HG02588 (cell line): ENCODE data around the gene ZFP36.

Experiments used
- ATAC-seq: cut with Tn5 transposase; IDR thresholded peaks from one replicate; pipeline ENCODE4 v1.9.1; 2021; ENCODE audit warnings: mild to moderate bottlenecking, moderate library complexity; ENCODE audit not compliant: unreplicated experiment

The ZFP36 gene

DNA sequence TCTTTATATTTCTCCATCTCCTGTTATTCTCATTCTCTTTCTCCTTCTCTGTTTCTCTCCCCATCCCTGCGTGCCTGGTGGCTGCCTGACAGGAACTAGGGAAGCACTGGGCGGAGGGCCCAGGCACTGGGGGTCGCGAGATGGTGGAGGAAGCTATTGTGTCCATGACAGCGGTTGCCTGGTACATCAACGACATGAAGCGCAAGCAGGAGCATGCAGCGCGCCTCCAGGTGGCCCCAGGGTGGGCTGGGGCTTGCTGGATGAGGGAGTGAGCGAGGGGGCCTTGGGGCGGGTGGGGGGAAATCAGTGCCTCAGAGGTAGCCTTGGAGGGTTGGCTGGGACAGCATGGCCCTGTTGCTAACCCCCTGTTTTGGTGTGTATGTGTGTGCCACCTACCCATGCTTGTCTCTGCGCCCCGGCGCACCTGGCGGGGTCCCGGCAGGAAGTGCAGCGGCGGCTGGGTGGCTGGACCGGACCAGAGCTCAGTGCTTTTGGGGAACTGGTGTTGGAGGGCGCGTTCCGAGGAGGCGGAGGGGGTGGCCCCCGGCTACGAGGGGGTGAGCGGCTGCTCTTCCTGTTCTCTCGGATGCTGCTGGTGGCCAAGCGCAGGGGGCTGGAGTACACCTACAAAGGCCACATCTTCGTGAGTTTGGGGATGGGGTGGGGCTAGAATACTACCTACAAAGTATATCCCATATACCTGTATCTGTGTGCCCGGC lies 11.0 kb downstream of the ZFP36 start:
- ATAC-seq = no peak

DNA sequence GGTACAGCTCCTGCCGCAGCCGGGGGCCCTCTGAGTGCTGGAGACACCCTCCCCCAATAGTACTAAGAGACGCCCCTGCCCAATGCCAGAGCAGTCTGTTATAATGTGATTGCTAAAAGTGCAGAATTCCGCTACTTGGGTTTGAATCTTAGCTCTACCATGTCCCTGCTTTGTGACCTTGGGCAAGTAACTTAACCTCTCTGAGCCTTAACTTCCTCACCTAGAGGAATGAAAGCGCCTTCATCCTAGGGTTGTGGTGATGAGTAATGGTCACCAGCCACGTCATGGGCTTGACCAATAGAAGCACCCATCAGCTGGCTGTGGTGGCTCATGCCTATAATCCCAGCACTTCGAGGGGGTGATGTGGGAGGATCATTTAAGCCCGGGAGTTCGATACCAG lies 12.4 kb downstream of the ZFP36 start:
- ATAC-seq = no peak

DNA sequence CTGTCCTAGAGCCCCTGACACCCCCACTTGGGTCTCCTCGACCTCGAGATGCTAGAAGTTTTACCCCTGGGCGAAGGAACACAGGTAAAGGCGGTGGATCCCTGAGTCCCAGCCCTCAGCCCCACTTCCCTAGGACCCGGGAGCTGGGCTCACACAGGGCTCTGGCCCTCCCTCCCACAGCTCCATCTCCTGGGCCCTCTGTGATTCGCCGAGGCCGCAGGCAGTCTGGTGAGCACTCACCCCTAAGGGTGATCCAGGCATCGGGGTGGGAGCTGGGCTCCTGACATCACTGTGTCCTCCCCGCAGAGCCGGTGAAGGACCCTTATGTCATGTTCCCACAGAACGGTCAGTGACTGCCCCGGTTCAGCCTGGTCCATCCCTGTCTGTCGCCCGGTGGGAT lies 14.1 kb downstream of the ZFP36 start:
- no peak for ATAC-seq

DNA sequence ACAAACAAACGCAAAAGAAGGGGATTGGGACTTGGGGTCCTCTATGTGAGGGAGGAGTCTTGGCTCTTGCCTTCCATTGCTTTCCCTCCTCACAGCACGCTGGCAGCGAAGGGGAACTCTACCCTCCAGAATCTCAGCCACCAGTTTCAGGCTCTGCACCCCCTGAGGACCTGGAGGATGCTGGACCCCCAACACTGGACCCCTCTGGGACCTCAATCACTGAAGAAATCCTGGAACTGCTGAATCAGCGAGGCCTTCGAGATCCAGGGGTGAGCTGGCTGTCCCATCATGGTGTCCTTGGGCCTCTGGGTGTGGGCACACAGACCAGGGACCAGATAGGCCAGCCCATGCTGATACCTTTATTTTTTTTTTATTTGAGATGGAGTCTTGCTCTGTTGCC lies 15.4 kb downstream of the ZFP36 start:
- ATAC-seq = no peak

DNA sequence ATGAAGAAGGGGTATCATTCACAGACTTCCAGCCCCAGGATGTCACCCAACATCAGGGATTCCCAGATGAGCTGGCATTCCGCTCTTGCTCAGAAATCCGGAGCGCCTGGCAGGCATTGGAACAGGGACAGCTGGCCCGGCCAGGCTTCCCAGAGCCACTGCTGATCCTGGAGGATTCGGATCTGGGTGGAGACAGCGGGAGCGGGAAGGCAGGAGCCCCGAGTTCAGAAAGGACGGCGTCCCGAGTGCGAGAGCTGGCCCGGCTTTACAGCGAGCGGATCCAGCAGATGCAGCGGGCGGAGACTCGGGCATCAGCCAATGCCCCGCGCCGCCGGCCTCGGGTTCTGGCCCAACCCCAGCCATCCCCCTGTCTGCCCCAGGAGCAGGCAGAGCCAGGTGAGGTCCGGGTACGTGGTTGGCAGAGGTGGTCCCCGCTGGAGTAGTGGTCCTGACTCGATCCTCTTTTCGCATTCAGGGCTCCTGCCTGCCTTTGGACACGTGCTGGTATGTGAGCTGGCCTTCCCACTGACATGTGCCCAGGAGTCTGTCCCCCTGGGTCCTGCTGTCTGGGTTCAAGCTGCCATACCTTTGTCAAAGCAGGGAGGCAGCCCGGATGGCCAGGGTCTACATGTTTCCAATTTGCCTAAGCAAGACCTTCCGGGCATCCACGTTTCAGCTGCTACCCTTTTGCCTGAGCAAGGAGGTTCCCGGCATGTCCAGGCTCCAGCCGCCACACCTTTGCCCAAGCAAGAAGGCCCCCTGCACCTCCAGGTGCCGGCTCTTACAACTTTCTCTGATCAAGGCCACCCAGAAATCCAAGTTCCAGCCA lies 16.8 kb downstream of the ZFP36 start:
- no peak for ATAC-seq

DNA sequence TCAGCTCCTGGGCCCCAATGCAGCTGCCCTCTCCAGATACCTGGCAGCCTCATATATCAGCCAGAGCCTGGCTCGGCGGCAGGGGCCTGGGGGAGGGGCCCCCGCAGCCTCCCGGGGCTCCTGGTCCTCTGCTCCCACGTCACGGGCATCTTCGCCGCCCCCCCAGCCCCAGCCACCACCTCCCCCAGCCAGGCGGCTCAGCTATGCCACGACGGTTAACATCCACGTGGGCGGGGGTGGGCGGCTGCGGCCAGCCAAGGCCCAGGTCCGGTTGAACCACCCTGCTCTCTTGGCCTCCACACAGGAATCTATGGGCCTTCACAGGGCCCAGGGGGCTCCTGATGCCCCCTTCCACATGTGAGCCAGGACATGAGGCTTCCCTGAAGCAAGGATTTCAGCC lies 18.3 kb downstream of the ZFP36 start:
- no peak for ATAC-seq

DNA sequence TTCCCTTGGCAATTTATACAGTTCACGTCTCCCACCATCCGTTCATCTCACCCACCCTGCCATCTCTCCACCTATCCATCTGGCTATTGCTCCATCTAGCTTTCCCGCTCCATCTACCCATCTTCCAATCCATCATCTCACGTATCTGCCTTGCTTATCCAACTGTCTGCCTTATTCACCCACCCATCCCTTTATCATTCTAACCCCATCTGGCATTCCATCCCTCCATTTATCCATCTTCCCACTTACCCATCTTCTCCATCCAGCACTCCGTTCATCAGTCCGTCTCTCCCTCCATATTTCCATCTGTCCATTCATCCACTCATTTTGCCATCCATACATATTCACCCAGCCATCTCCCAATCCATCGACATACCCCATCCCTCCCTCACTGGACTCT lies 19.1 kb downstream of the ZFP36 start:
- no peak for ATAC-seq

DNA sequence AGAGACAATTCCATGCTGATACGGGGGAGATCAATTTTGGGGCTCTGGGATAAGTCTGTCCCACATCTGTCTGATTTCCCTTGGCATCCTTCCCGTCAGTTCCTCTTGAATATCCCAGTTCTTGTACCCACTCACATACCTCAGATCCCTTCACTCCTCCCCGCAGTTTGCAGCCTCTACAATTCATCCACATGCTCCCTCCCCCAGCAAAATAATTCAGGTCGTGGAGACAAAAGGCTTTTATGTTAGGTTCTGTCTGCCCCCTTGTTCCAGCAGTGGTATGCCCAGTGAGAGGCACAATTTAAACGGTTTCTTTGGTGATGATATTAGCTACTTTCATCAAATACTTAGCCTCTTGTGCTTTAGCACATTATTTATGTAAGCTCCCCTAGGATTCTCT lies 19.5 kb downstream of the ZFP36 start:
- no peak for ATAC-seq

DNA sequence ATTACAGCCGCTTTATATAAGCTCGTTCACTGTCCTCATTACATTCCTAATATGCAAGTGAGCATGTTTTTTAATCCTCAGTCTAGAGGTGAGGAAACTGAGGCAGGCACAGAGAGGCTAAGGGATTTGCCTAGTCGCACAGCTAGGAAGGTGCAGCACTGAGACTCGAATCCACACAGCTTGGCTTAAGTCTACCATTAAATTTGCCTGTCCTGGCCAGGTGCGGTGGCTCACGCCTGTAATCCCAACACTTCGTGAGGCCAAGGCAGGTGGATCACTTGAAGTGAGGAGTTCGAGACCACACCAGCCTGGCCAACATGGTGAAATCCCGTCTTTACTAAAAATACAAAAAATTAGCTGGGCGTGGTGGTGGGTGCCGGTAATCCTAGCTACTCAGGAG lies 21.1 kb downstream of the ZFP36 start:
- no peak for ATAC-seq

DNA sequence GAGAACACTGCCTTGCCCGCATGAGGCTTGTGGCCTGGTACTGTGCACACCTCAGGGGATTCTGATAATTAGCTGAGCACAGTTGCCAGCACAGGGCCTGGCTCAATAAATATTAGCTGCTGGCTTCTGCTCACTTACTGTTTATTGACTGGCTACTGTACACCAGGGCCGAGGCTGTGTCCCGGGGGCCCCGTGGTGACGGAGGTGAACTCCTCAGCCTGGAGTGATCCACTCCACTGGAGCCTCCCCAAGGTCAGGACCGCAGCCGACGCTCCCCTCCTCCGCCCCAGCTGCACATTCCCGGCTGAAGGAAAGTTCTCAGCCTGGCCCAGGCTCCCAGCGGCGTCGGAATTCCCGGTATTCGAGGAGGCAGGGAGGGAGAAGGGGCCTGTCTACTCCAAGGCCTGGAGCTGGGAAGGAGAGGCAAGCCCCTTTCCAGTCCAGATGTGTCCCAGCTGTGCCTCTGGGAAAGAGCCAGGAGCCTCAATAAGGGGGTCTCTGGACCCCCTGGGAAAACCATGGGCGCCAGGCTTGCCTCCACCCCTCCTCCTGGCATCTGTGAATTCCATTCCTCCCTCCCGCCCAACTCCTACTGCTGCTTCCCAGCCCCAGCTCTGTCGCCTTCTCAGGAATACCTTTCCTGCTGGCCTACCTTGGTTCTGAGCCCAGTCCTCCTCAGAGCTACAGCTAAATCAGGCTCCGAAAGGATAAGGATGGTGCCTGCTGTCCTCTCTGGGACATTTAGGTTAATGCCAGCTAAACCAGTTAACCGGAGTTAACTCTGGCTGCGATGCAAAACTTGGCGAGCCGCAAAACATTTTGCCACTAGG lies 21.9 kb downstream of the ZFP36 start:
- ATAC-seq = no peak

DNA sequence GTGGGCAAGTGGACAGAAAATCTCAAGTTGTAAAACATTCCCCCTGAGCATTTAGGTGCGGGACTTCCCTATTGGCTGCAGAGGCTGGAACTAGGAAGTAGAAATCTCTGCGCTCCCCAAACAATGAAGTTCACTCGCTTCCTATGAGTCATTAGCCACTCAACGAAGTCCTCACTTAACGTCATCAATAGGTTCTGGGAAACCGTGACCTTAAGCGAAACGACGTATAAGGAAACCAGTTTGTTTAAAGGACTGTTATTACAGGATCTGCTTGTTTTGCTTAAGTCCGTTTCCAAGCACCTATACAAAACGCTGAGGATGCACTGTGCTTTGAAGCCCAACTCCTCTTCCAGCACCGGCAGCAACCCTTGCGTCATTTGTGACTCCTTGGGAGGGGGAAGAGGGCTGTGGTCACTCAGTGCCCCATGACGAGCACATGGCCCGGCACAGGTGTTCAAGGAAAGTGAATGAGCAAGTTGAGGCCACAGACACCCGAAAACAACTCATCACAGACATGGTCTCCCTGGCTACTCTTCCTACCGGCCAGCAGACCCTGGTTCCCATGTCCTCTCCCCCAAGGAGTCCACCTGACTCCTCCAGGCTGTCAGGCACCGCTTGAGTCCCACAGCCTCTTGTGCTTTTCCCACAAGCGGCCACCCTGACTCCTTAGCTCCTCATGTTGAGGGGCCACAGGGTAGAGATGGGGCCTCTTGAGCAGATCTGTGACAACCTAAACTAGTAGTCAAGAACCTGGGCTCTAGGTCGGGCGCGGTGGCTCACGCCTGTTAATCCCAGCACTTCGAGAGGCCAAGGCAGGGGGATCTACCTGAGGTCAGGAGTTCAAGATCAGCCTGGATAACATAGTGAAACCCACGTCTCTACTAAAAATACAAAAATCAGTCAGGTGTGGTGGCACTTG lies 24.3 kb downstream of the ZFP36 start:
- no peak for ATAC-seq

DNA sequence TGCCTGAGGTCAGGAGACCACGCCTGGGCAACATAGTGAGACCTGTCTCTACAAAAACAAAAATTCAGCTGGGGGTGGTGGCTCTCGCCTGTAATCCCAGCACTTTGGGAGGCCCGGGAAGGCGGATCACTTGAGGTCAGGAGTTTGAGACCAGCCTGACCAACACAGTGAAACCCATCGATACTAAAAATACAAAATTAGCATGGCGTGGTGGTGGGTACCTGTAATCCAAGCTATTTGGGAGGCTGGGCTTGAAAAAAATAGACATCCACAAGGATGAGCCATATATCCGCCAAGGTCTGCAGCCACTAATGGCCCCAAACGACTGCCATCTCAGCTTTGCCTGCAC lies 26.0 kb downstream of the ZFP36 start:
- ATAC-seq = no peak

DNA sequence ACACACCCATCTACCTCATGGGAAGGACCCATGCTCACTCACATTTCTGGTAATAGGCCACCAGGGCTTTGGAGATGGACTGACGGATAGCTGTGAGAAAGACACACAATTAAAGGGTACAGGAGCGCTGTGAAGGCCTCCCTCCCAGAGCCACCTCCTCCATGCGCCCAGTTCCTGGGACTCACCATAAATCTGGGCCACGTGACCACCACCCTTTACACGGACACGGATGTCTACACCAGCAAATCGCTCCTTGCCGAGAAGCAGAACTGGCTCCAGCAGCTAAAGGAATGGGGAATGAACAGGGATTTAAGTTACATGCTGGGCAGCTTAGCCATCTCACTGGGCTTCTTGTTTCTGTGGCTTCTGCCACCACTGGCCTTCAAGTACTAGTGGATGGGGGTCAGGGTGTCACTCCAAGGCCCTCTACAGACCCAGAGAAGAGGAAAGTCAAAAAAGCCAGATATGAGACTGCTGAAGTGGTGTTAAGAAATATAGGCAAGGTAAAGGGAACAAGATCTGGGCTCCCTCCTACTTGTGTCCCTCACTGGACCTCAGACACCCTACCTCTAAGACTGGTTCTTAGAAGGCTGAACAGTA lies 26.9 kb downstream of the ZFP36 start:
- no peak for ATAC-seq

DNA sequence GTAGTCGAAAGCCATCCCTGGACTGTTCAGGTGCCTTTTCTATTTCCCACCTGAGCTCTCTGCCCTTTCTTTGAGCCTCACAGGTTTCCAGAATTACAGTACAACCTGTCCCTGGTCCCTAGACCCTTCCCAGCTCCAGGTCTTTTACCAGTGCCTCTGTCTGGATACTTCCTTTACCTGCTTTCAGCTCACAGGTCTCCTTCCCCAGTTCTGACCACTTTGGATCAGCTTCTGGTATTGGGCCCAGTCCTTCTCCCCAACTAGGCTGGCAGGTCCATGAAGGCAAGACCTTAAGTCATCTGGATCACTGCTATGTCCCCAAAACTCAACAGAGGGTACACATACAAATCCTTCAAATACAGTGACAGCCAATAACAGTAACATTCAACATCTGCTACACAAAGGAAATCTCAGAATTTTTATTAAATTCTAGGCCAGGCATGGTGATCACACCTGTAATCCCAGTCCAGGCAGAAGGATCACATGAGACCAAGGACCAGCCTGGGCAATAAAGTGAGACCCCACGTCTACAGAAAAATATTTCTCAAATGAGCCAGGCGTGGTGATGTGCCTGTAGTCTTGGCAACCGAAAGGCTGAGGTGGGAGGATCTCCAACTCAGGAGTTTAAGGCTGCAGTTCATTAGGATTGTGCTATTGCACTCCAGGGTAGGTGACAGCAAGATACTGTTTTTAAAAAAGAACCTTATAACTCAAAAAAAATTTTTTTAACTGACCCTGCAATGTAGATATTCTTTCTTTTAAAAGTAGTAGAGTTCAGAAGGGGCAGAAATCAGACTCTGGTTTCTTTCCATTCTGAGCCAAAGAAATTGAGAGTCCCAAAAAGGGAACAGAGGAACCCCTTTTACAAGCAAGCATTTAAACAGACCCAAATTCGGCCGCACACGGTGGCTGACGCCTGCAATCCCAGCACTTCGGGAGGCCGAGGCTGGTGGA lies 27.8 kb downstream of the ZFP36 start:
- ATAC-seq = no peak

DNA sequence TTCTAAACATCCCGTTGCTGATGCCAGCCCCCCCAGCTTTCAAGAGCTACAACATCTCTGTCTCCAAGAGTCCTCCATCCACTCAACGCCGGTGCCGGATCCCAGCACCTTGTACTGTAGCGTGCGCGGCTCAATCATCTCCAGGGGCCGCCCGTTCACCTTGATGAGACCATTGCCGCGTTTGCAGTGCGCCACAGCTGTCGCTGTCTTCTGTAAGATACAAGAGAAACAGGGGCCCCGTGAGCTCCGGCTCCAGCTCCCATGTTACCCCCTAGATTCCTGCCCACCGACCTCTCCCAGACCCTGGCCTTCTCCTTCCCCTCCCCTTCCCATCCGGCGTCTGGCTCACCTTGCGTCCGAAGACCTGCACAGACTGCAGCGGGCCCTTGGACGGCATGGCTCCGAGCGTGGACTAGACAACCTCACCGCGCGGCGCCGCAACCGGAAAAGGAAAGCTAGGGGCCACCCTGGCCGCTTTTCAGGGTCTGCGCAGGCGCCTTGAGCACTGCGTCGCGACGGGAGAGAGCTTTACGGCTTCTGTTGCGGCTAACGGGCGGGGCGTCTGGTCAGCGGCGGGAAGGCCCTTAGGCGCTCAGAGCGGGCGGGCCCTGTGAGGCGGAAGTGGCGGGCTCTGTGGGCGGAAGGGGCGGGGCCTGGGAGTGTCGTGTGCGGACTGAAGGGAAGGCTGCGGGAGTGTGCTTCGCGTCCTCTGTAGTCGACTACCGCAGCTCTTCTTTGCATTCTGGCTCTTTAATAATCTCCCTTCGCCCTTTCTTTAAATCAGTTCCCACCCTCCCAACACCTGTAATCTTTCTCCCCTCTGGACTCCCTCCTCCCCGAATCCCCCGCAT lies 29.1 kb downstream of the ZFP36 start, which contains the start of gene RPS16:
RPS16 (minus strand) TSS at position 451 of the 851 bp plus-strand sequence; CDS start at position 397, 54 bp downstream.
- ATAC-seq = peak; percentile 79

DNA sequence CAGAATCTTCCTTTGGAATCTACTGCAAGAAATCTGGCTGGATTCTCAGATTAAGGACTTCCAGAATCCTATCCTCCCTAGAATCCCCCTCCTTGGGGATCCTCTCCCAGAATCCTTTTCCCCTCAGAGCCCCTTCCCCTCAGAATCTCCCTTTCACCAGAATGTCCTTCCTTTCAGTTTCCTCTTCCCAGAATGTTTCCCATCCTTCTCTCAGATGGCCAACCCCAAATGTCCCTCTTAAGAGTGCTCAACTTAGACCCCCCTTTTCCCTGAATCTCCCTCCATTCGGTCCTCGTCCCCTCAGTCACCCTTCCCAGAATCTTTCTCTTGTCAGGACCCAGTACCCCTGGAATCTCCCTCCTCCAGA lies 29.7 kb downstream of the ZFP36 start:
- no peak for ATAC-seq

DNA sequence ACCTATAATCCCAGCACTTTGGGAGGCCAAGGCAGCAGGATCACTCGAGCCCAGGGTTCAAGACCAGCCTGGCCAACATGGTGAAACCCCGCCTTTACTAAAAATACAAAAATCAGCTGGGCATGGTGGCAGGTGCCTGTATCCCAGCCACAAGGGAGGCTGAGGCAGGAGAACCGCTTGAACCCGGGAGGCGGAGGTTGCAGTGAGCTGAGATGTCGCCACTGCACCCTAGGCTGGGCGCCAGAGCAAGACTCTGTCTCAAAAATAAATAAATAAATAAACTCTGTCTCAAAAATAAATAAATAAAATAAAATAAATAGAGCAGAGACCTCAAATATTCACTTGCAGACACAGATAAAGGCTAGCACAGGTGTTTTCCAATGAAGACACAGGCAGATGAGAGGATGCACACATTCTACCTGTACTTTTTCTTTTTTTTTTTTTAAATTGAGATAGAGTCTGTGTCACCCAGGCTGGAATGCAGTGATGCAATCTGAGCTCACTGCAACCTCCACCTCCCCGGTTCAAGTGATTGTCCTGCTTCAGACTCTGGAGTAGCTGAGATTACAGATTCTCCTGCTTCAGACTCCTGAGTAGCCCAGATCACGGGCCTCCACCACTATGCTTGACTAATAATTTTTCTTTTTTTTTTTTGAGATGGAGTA lies 31.8 kb downstream of the ZFP36 start:
- no peak for ATAC-seq
